Stomach (tissue), 4 donors: ENCODE data around the gene OPN1LW.

Experiments
- POLR2A ChIP-seq, 4 donors: fragments of 450-650 bp; IDR thresholded peaks; one replicate each; pipeline ENCODE4 v1.6.1; 2016; ENCODE audit warnings: antibody characterized with exemption in 4 of 4, control low read depth in 2 of 4, mild to moderate bottlenecking in 1 of 4, moderate library complexity in 1 of 4
- POLR2AphosphoS5 ChIP-seq, 3 donors: sonication (generic); formaldehyde crosslinking; IDR thresholded peaks; one replicate each; pipeline ENCODE4 v1.6.1; 2016; ENCODE audit warnings: antibody characterized with exemption in 3 of 3

DNA sequence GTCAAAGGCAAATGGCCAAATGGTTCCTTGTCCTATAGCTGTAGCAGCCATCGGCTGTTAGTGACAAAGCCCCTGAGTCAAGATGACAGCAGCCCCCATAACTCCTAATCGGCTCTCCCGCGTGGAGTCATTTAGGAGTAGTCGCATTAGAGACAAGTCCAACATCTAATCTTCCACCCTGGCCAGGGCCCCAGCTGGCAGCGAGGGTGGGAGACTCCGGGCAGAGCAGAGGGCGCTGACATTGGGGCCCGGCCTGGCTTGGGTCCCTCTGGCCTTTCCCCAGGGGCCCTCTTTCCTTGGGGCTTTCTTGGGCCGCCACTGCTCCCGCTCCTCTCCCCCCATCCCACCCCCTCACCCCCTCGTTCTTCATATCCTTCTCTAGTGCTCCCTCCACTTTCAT lies 3.8 kb upstream of the OPN1LW start:
- TF ChIP-seq POLR2AphosphoS5 (IDR thresholded peaks at IDR 0.05): no peak
- no peak for TF ChIP-seq POLR2A (IDR thresholded peaks at IDR 0.05)
